Measurements from ENCODE around the gene RRM1. TPM values are rescaled to one million over a fixed set of nuclear protein-coding genes. Genes with fewer than 3 reads are reported as not detected.

RRM1 gene
- total and polyA plus RNA-seq, 2 of the 13 experiments (the other 11 are each of a cell fraction or from before 2014, with no cell fraction given) = 17.3 to 108 TPM

GRCh38 chr11:4049006-4049405, 45.6 kb upstream of the RRM1 start:
- no peak for TF ChIP-seq ZNF205 (CRISPR knock-in tag; IDR thresholded peaks at IDR 0.05)
- no peak for TF ChIP-seq RFXANK (CRISPR knock-in tag; IDR thresholded peaks at IDR 0.05)
- TF ChIP-seq CEBPB (IDR thresholded peaks at IDR 0.05; ENCODE audit: borderline replicate concordance, low read depth, low read length) = peak; percentile 33; the same call in 1 of the 2 replicates
- peak; percentile 27; the same call in 1 of the 2 replicates for TF ChIP-seq ATF7 (IDR thresholded peaks at IDR 0.05)
- TF ChIP-seq ATF7 (CRISPR knock-in tag; IDR thresholded peaks at IDR 0.05) = no peak
- TF ChIP-seq NFE2L2 (IDR thresholded peaks at IDR 0.05; ENCODE audit: low read length) = no peak
- TF ChIP-seq SP5 (CRISPR knock-in tag; IDR thresholded peaks at IDR 0.05; ENCODE audit: borderline replicate concordance, low read depth) = no peak
- TF ChIP-seq CCAR2 (optimal IDR thresholded peaks at IDR 0.05; ENCODE audit: low read depth, low read length) = no peak
- no peak for TF ChIP-seq NFKBIZ (CRISPR knock-in tag; IDR thresholded peaks at IDR 0.05)
- in situ Hi-C loops (cut with HindIII; ENCODE audit: extremely low pct_ligation_motif_present, low pct_unique_long_range_greater_than_20kb) = no loop called here
- ATAC-seq (no peak), FAIRE-seq (no peak), DNase-seq (ENCODE audit: low spot score) (no peak)
- no TSS peak for BruUV-seq (replicated peaks)
- no peak overlapping the region for H3K4me2 ChIP-seq (ENCODE audit: low read depth, low read length)
- H3K9ac ChIP-seq (ENCODE audit: insufficient read depth, low read depth, low read length) = no peak overlapping the region
- 0 out of 2 replicates have a peak, but pooled peaks cover 5% of the 10 kb centered on the region for H4K20me1 ChIP-seq (ENCODE audit: insufficient read depth, low read length)
- CTCF ChIA-PET (ENCODE audit: low intra/inter-chr PET ratio, low total read pairs) = no interaction called here
- peaks cover 25% of the 10 kb centered on the region for H3K4me1 ChIP-seq (ENCODE audit: insufficient read depth, low read length)
- H3K9me3 ChIP-seq (ENCODE audit: low read length) = no peaks in the 10 kb centered on the region
- H3K79me2 ChIP-seq (ENCODE audit: insufficient read depth, low read length) = no peaks in the 10 kb centered on the region
- H3K27me3 ChIP-seq (ENCODE audit: control insufficient read depth in 1 of 2, insufficient read depth in 2 of 2, low read length in 2 of 2) = no peaks in the 10 kb centered on the region
- H3K27ac ChIP-seq (ENCODE audit: extremely low read length, insufficient read depth, low read length) = no peak overlapping the region
- H3K36me3 ChIP-seq (replicated peaks in 1 of 2; ENCODE audit: control insufficient read depth in 1 of 2, insufficient read depth in 2 of 2, low read length in 2 of 2) = peaks cover 1 to 4% of the 10 kb centered on the region in 2 experiments; a peak in 4 of 5 replicates
- 97% methylated on average over 4 of the region's 4 CpGs for WGBS (ENCODE audit: low lambda C conversion rate)
- intact Hi-C loops (cut with micrococcal nuclease; ENCODE audit: unreplicated experiment) = no loop called here
- no peak overlapping the region for H3K4me3 ChIP-seq (replicated peaks in 1 of 3; ENCODE audit: insufficient read depth in 1 of 3, low read depth in 2 of 3, low read length in 3 of 3)
- POLR2A ChIA-PET = interaction anchor here (1.2 kb wide), 1 partner anchor 11 kb away, joined by 3 read pairs; no protein-coding TSS in a partner anchor
- no peak overlapping the region for H2AFZ ChIP-seq (ENCODE audit: low read length)

DNA sequence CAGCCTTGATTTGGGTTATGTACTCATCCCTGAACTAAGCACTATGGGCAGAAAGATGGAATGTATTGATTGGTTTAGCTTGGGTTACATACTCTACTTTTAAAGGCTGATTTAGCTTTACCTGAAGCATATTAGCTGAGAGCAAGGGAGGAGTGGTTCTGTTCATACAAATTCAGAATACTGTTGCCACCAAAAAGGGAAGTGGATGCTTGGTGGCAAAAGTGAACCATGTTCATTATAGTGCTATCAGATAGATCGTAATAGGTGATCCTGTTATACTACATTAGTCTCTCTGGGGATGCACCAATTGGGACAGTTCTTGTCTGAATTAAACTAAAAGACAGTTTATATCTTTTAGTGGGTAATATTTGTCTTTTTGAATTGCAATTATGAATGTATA, 44.5 kb upstream of the RRM1 start:
- ATAC-seq = no peak
- no peak overlapping the region for H3K4me2 ChIP-seq (ENCODE audit: low read depth, low read length)
- no peak overlapping the region for H3K9ac ChIP-seq (ENCODE audit: insufficient read depth, low read depth, low read length)
- no peaks in the 10 kb centered on the region for H3K79me2 ChIP-seq (ENCODE audit: insufficient read depth, low read length)
- no peaks in the 10 kb centered on the region for H3K9me3 ChIP-seq (ENCODE audit: low read length)
- no peaks in the 10 kb centered on the region for H4K20me1 ChIP-seq (ENCODE audit: insufficient read depth, low read length)
- in situ Hi-C loops (cut with HindIII; ENCODE audit: extremely low pct_ligation_motif_present, low pct_unique_long_range_greater_than_20kb) (no loop called here), intact Hi-C loops (cut with micrococcal nuclease; ENCODE audit: unreplicated experiment) (no loop called here)
- H3K4me3 ChIP-seq (replicated peaks in 1 of 3; ENCODE audit: insufficient read depth in 1 of 3, low read depth in 2 of 3, low read length in 3 of 3) = no peak overlapping the region
- no peak overlapping the region for H2AFZ ChIP-seq (ENCODE audit: low read length)
- ChIA-PET POLR2A (no interaction called here), CTCF (ENCODE audit: low intra/inter-chr PET ratio, low total read pairs) (no interaction called here)
- H3K36me3 ChIP-seq (replicated peaks in 1 of 2; ENCODE audit: control insufficient read depth in 1 of 2, insufficient read depth in 2 of 2, low read length in 2 of 2) = peaks cover 1 to 4% of the 10 kb centered on the region in 2 experiments; a peak in 4 of 5 replicates
- no peaks in the 10 kb centered on the region for H3K27me3 ChIP-seq (ENCODE audit: control insufficient read depth in 1 of 2, insufficient read depth in 2 of 2, low read length in 2 of 2)
- no TSS peak for BruUV-seq (replicated peaks)
- H3K4me1 ChIP-seq (ENCODE audit: insufficient read depth, low read length) = peaks cover 13% of the 10 kb centered on the region
- TF ChIP-seq ZNF570 (CRISPR knock-in tag; IDR thresholded peaks at IDR 0.05; ENCODE audit: borderline replicate concordance) (no peak), CBX2 (IDR thresholded peaks at IDR 0.05; ENCODE audit: low read depth, low read length) (no peak), CBX2 (CRISPR knock-in tag; IDR thresholded peaks at IDR 0.05; ENCODE audit: low read depth) (no peak), CREM (IDR thresholded peaks at IDR 0.05) (no peak), CREM (CRISPR knock-in tag; IDR thresholded peaks at IDR 0.05) (no peak), EP300 (IDR thresholded peaks at IDR 0.05; ENCODE audit: low read depth in 2 of 2, low read length in 2 of 2) (no peak), EP300 (CRISPR knock-in tag; IDR thresholded peaks at IDR 0.05; ENCODE audit: borderline replicate concordance) (no peak), ESRRA (CRISPR knock-in tag; IDR thresholded peaks at IDR 0.05; ENCODE audit: low read depth) (no peak)
- TF ChIP-seq, protein P1, sequence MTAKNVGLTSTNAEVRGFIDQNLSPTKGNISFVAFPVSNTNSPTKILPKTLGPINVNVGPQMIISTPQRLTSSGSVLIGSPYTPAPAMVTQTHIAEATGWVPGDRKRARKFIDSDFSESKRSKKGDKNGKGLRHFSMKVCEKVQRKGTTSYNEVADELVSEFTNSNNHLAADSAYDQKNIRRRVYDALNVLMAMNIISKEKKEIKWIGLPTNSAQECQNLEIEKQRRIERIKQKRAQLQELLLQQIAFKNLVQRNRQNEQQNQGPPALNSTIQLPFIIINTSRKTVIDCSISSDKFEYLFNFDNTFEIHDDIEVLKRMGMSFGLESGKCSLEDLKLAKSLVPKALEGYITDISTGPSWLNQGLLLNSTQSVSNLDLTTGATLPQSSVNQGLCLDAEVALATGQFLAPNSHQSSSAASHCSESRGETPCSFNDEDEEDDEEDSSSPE (CRISPR knock-in tag; IDR thresholded peaks at IDR 0.05) = no peak
- no peak overlapping the region for H3K27ac ChIP-seq (ENCODE audit: extremely low read length, insufficient read depth, low read length)
- DNase-seq (ENCODE audit: low spot score) = no peak
- WGBS (ENCODE audit: low lambda C conversion rate) = 100% methylated on average over 1 of the region's 1 CpG
- no peak for FAIRE-seq

Data from HepG2 (cell line).